ENCODE measurements around the gene EIF5B. TPM values are rescaled to one million over a fixed set of nuclear protein-coding genes. Genes with fewer than 3 reads are reported as not detected.

The EIF5B gene
- total RNA-seq, 2 donors from 2014 or later, result 27.1 to 40.5 TPM

- Histone ChIP-seq H3K9ac (ENCODE audit: low read depth in 2 of 2, low read length in 2 of 2) (no peak overlapping the region), H3K27ac (no peak overlapping the region), H3K4me1 (no peaks in the 10 kb centered on the region), H3K36me3 (peaks cover 10% of the 10 kb centered on the region), H3K9me3 (no peaks in the 10 kb centered on the region), H3K4me3 (no peak overlapping the region), H3K27me3 (no peaks in the 10 kb centered on the region)
- TF ChIP-seq, protein P1, sequence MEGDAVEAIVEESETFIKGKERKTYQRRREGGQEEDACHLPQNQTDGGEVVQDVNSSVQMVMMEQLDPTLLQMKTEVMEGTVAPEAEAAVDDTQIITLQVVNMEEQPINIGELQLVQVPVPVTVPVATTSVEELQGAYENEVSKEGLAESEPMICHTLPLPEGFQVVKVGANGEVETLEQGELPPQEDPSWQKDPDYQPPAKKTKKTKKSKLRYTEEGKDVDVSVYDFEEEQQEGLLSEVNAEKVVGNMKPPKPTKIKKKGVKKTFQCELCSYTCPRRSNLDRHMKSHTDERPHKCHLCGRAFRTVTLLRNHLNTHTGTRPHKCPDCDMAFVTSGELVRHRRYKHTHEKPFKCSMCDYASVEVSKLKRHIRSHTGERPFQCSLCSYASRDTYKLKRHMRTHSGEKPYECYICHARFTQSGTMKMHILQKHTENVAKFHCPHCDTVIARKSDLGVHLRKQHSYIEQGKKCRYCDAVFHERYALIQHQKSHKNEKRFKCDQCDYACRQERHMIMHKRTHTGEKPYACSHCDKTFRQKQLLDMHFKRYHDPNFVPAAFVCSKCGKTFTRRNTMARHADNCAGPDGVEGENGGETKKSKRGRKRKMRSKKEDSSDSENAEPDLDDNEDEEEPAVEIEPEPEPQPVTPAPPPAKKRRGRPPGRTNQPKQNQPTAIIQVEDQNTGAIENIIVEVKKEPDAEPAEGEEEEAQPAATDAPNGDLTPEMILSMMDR (IDR thresholded peaks at IDR 0.05), result no peak
- DNase-seq, result no peak
- intact Hi-C loops (cut with DNase I), result no loop called here
Observed at GRCh38 chr2:99377879-99378278, 40.7 kb downstream of the EIF5B start.

GRCh38 chr2:99380376-99381010, 43.3 kb downstream of the EIF5B start:
- Histone ChIP-seq H3K27me3 (no peaks in the 10 kb centered on the region), H3K4me1 (no peaks in the 10 kb centered on the region), H3K9me3 (no peaks in the 10 kb centered on the region), H3K9ac (ENCODE audit: low read depth in 2 of 2, low read length in 2 of 2) (no peak overlapping the region), H3K27ac (no peak overlapping the region), H3K36me3 (peaks cover 5% of the 10 kb centered on the region), H3K4me3 (no peak overlapping the region)
- intact Hi-C loops (cut with DNase I), result no loop called here
- no peak for DNase-seq
- TF ChIP-seq, protein P1 (IDR thresholded peaks at IDR 0.05), result no peak

GRCh38 chr2:99382143-99382542, 45.0 kb downstream of the EIF5B start:
- Histone ChIP-seq H3K4me1 (no peaks in the 10 kb centered on the region), H3K27ac (no peak overlapping the region), H3K36me3 (peaks cover 5% of the 10 kb centered on the region), H3K27me3 (no peaks in the 10 kb centered on the region), H3K9ac (ENCODE audit: low read depth in 2 of 2, low read length in 2 of 2) (no peak overlapping the region), H3K9me3 (no peaks in the 10 kb centered on the region), H3K4me3 (no peak overlapping the region)
- no peak for DNase-seq
- TF ChIP-seq, protein P1 (IDR thresholded peaks at IDR 0.05), result no peak
- intact Hi-C loops (cut with DNase I), result no loop called here

DNA sequence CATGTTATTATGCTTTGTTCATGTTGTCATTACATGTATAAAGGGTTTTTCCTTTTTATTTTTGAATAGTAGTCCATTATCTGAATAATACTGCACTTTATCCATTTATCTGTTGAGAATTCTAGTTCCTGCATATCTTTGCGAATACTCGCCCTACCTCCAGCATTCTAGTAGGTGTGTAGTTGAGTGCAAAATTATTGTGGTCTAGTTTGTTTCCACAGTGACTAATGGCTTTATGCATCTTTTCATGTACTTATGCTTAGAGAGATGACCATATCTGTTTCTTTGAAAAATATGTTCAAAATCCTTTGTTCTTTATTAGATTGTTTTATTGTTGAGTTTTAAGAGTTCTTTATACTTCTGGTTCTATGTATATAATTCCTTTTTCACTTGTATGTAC, 48.8 kb downstream of the EIF5B start:
- Histone ChIP-seq H3K27ac (no peak overlapping the region), H3K36me3 (peaks cover 3% of the 10 kb centered on the region), H3K27me3 (no peaks in the 10 kb centered on the region)

GRCh38 chr2:99388892-99389291, 51.7 kb downstream of the EIF5B start:
- H3K27ac ChIP-seq, result no peak overlapping the region
- intact Hi-C loops (cut with DNase I), result no loop called here
- H3K27me3 ChIP-seq, result no peaks in the 10 kb centered on the region
- no peak for DNase-seq
- H3K9me3 ChIP-seq, result no peaks in the 10 kb centered on the region
- TF ChIP-seq, protein P1 (IDR thresholded peaks at IDR 0.05), result no peak
- H3K9ac ChIP-seq (ENCODE audit: low read depth in 2 of 2, low read length in 2 of 2), result no peak overlapping the region
- H3K4me1 ChIP-seq, result no peaks in the 10 kb centered on the region
- H3K4me3 ChIP-seq, result no peak overlapping the region
- H3K36me3 ChIP-seq, result peaks cover 3% of the 10 kb centered on the region

More for the DNA sequence above, 48.8 kb downstream of the EIF5B start:
- H3K9me3 ChIP-seq, result no peaks in the 10 kb centered on the region
- no peak for DNase-seq
- no peak overlapping the region for H3K9ac ChIP-seq (ENCODE audit: low read depth in 2 of 2, low read length in 2 of 2)
- TF ChIP-seq, protein P1 (IDR thresholded peaks at IDR 0.05), result no peak
- no peak overlapping the region for H3K4me3 ChIP-seq
- intact Hi-C loops (cut with DNase I), result no loop called here
- H3K4me1 ChIP-seq, result no peaks in the 10 kb centered on the region

Data from colonic mucosa (tissue), 4 donors.